ENCODE data around the gene EBNA1BP2. TPM values are rescaled to one million over a fixed set of nuclear protein-coding genes. Genes with fewer than 3 reads are reported as not detected.

The EBNA1BP2 gene
- total RNA-seq, 1 donor: 91.5 TPM

- no peak for DNase-seq (ENCODE audit: low read depth)
- TF ChIP-seq CTCF (IDR thresholded peaks at IDR 0.05; ENCODE audit: insufficient read depth, low read depth, low read length): no peak
Measured at GRCh38 chr1:43197343-43198127, 25.4 kb upstream of the EBNA1BP2 start.

GRCh38 chr1:43194509-43194908 lies 22.4 kb upstream of the EBNA1BP2 start:
- no peak for DNase-seq (ENCODE audit: low read depth)
- H3K4me3 ChIP-seq (ENCODE audit: low read depth, low read length): no peak overlapping the region
- no peak for TF ChIP-seq CTCF (IDR thresholded peaks at IDR 0.05; ENCODE audit: insufficient read depth, low read depth, low read length)

More at GRCh38 chr1:43197343-43198127, 25.4 kb upstream of the EBNA1BP2 start:
- H3K4me3 ChIP-seq (ENCODE audit: low read depth, low read length): no peak overlapping the region

GRCh38 chr1:43188106-43188505 lies 16.0 kb upstream of the EBNA1BP2 start:
- DNase-seq (ENCODE audit: low read depth): no peak
- no peak overlapping the region for H3K4me3 ChIP-seq (ENCODE audit: low read depth, low read length)
- no peak for TF ChIP-seq CTCF (IDR thresholded peaks at IDR 0.05; ENCODE audit: insufficient read depth, low read depth, low read length)

- no peak overlapping the region for H3K4me3 ChIP-seq (ENCODE audit: low read depth, low read length)
- no peak for DNase-seq (ENCODE audit: low read depth)
- no peak for TF ChIP-seq CTCF (IDR thresholded peaks at IDR 0.05; ENCODE audit: insufficient read depth, low read depth, low read length)
Measured at GRCh38 chr1:43184995-43185394, 12.9 kb upstream of the EBNA1BP2 start.

- DNase-seq (ENCODE audit: low read depth): no peak
- TF ChIP-seq CTCF (IDR thresholded peaks at IDR 0.05; ENCODE audit: insufficient read depth, low read depth, low read length): no peak
- no peak overlapping the region for H3K4me3 ChIP-seq (ENCODE audit: low read depth, low read length)
Measured at GRCh38 chr1:43184388-43184787, 12.3 kb upstream of the EBNA1BP2 start.

- no peak for TF ChIP-seq CTCF (IDR thresholded peaks at IDR 0.05; ENCODE audit: insufficient read depth, low read depth, low read length)
- no peak for DNase-seq (ENCODE audit: low read depth)
- no peak overlapping the region for H3K4me3 ChIP-seq (ENCODE audit: low read depth, low read length)
Measured at GRCh38 chr1:43177691-43178090, 5.6 kb upstream of the EBNA1BP2 start.

GRCh38 chr1:43174873-43175272 lies 2.8 kb upstream of the EBNA1BP2 start:
- H3K4me3 ChIP-seq (ENCODE audit: low read depth, low read length): no peak overlapping the region
- no peak for TF ChIP-seq CTCF (IDR thresholded peaks at IDR 0.05; ENCODE audit: insufficient read depth, low read depth, low read length)
- DNase-seq (ENCODE audit: low read depth): no peak

All from fibroblast of villous mesenchyme (primary cell).